T follicular helper cell (primary cell): ENCODE data around the gene DPH2.

Experiments
- DNase-seq: peaks from one replicate; pipeline ENCODE4 v3.0.0-alpha.2; 2020; ENCODE audit warnings: low read depth

DPH2 gene

DNA sequence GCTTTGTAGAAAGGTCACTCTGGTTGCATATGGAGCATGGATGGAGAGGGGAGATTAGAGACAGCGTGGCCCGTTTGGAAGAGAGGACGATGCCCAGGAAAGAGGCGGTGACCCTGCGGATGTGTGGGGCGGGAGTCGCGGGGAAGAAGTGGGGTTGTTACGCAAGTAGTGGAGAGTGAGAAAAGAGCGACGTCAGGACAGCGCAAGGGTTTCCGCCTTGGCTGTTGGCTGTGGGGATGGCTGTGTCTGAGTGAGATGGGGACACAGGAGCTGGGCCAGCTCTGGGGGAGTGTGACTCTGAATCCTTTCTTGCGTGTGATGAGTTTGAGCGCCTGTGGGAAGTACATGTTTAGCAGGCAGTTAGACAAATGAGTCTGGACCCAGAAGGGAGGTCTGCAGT lies 13.0 kb downstream of the DPH2 start:
- DNase-seq, result no peak

DNA sequence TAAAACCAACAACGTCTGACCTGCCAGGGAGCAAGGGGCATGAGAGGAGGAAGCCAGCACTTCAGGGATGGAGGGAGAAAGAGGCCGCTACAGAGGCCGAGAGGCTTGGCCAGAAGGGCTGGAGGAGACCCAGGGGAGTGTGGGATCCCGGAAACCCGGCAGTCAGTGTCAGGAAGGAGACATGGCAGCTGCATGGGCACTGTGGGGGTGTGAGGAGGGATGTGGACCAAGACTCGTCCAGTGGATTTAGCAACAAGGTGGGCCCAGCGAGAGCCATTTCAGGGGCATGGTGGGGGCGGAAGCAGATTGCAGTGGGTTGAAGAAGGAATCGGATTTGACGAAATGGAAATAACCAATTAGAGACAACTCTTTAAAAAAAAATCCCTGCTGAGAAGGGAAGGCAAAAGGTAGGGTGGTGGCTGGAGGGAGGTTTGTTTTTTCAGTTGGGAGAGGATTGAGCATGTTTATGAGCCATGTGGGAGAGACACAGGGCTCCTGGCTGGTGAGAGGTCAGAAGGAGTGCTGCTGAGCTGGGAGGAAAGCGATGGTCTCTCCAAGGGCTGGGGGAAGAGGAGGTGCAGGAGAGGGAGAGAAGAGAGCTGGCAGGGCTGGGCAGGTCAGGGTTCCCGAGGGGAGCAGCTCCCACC lies 13.6 kb downstream of the DPH2 start:
- no peak for DNase-seq

DNA sequence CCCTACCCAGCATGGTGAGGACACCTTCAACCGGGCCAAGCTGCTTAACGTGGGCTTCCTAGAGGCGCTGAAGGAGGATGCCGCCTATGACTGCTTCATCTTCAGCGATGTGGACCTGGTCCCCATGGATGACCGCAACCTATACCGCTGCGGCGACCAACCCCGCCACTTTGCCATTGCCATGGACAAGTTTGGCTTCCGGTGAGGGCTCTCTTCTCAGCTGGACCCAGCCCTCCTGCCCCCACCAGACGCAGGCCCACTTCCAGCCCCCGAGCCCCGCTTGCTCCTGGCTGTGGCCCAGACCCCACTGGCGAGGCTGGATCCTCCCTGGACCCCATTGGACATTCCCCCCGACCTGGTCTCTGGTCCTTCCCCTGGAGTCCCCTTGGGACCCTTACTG lies 15.0 kb downstream of the DPH2 start:
- DNase-seq, result no peak

DNA sequence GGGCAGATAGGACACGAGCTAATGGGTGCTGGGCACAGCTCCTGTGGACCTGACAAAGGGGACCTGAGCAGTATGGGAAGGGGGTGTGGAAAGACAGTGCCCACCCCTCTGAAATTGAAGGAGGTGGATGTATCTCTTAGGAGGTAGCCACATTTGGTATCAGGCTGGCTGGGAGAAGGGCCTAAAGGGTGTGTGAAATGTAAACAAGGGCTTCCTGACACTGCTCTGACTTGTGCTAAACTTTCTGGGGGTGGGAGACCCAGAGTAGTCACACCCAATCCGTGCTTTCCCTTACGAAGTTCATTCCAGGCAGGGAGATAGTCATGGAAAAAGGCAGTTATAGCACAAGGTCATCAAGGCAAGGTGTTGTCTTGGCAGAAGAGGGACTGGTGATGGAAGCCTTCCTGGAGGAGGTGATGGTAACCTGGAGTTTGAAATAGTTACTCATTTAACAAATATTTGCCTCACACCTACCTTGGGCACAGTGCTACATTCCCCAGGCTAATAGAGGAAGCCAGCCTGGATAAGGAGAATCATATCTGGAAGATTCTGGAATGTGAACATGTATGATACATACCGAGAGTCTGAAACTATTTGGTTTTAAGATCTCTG lies 16.3 kb downstream of the DPH2 start:
- no peak for DNase-seq

DNA sequence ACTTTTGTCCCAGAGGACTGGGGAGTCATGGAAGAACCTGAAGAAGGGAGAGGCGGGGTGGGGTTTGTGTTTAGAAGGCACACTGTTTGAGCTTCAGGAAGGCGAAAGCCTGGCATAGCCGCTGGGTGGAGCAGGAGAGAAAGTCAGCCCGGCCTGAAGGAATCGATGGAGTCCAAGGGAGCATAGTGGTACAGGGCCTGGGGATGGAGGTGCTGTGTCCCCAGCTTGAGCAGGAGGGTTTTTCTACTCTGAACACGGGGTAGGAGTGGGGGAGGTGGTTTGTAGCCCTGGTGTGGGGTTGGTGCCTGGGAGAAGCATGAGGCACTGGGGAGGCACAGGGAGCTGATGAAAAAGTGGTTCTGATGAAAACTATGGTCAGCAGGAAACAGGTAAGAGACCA lies 16.9 kb downstream of the DPH2 start:
- no peak for DNase-seq

DNA sequence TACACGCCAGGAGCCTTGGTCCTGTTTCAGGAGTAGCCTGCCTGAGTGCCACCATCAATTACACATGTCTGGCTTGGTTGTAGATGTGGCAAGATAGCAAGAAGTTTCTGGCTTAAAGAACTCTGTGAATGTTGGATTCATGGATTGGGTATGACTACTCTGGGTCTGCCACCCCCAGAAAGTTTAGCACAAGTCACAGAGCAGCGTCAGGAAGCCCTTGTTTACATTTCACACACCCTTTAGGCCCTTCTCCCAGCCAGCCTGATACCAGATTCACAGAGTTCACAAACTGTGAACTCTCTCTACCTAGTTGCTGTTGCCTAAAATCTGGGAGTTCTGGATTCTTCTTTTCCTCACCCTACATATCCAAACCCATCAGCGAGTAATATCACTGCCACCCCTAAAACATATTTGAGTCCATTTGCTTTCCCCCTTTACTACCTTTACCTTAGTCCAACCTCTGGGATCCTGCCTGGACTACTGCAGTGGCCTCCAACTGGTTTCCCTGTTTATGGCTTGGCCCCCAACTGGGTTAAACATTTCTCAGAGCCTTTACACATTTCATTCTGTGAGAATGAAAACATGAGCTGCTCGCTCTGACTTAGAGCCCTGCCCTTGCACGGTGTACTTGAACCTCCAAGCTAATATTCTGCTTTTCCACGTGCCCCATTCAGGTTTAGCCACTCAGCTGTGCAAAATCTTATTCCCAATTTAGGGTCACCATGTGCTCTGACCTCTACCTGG lies 17.5 kb downstream of the DPH2 start:
- DNase-seq, result no peak

DNA sequence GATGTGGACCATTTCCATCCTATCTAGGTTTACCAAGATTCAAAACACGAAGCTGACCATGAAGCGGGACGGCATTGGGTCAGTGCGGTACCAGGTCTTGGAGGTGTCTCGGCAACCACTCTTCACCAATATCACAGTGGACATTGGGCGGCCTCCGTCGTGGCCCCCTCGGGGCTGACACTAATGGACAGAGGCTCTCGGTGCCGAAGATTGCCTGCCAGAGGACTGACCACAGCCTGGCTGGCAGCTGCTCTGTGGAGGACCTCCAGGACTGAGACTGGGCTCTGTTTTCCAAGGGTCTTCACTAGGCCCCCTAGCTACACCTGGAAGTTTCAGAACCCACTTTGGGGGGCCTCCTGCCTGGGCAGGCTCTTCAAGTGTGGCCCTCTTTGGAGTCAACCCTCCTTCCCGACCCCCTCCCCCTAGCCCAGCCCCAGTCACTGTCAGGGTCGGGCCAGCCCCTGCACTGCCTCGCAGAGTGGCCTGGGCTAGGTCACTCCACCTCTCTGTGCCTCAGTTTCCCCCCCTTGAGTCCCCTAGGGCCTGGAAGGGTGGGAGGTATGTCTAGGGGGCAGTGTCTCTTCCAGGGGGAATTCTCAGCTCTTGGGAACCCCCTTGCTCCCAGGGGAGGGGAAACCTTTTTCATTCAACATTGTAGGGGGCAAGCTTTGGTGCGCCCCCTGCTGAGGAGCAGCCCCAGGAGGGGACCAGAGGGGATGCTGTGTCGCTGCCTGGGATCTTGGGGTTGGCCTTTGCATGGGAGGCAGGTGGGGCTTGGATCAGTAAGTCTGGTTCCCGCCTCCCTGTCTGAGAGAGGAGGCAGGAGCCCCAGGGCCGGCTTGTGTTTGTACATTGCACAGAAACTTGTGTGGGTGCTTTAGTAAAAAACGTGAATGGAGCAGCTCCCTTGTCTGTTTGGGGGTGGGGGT lies 20.7 kb downstream of the DPH2 start:
- no peak for DNase-seq

DNA sequence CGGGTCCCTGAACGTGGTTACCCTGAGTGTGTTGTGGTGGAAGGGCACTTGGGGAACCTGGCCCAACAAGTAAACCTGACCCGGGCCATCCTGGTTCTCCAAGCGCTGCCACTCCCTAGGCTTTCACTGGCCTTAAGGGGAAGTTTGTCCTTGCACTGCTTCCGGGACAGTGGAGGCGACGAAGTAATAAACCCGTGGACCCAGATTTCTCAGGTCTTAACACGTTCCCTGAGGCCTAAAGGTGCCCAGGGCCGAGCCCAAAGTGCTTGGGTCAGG lies 21.3 kb downstream of the DPH2 start:
- no peak for DNase-seq

DNA sequence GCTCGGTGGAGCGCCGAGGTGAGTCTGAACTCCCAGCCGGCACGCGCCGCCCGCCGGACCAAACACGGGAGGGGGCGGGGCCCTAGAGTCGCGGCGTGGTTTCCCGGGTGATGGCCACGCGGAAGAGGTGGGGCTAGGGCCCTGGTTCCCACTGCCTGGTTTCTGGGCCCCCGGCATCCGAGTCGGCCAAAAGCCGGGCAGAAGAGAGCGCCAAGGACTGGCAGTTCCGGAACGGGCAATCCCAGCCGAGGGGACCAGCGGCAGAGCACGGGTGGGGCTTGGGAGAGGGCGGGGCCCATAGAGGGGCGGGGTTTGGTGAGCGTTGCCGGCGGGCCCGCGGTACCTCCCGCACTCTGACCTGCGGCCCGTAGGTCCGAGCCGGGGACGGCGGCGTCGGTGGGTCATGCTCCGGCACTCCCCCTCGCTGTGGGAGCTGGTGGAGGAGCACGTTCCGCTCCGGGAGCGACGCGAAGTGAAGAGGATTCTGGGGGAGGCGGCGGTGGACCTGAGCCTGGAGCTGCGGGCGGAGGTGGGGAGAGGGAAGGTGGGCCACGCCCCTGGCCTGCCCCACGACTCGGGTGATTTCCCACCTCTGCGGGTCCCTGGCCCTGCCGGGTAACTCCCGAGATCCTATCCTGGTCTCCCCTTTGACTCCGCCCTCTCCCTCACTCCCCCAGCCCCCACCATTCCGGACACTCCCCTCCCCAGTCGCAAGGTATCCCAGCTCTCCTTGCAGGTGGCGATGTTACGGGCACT lies 21.8 kb downstream of the DPH2 start, which contains the start of gene CCDC24:
Gene CCDC24 (plus strand): TSS at position 124 of the 756 bp plus-strand sequence. CDS start 280 bp downstream, at position 404.
- DNase-seq, result peak; percentile 61

DNA sequence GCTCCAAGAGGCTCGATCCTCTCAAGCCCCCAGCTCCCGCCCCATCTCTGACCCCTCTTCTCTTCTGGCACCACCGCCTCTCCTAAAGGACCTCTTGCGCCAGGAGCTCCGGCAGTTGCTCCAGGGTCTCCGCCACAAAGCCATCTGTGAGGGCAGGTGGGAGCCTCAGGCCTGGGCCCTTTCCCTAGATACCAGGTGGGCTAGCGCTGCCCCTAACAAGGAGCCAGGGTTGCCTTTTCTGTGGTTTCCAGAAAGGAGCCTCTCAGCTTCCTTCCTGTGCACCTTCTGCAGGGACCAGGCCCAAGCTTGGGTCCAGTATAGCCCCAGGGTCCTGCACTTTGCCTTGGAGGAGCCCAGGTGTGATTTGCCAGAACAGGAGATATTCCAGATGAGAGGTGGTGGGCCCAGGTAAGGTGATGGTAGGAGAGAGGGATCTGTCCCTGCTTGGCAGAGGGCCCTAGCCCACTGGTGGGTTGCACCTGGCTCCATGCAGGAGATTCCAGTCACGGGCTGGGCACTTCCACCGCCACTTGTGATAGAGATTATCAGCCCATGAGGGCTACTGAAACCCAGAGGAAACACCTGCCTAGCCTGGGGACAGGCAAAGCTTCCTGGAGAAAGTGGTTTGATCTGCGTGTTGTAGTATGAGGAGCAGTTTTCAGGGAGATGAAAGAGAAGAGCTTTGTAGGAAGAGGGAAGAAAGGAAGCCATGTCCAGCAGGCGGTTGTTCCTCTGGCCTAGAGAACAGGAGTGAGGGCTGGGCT lies 22.6 kb downstream of the DPH2 start:
- DNase-seq, result no peak

DNA sequence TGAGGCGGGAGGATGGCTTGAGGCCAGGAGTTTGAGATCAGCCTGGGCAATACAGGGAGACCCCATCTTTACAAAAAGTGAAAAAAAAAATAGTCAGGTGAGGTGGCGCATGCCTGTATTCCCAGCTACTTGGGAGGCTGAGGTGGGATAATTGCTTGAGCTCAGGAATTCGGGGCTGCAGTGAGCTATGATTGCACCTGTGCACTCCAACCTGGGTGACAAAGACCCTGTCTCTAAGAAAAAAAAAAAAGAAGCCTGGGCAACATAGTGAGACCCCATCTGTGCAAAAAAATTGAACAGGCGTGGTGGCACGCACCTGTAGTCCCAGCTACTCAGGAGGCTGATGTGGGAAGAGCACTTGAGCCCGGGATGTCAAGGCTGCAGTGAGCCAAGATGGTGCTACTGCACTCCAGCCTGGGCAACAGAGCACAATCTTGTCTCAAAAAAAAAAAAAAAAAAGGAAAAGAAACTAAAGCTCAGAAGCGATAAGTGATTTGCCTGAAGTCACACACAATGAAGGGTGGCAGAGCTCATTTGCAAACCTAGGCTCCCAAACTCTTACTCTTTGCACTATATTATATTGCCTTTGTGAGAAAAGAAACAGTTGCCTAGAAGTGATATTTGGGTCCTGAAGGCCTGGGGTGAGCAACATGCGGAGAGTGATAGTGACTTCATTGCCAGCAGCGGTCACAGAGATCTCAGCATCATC lies 23.6 kb downstream of the DPH2 start:
- no peak for DNase-seq

DNA sequence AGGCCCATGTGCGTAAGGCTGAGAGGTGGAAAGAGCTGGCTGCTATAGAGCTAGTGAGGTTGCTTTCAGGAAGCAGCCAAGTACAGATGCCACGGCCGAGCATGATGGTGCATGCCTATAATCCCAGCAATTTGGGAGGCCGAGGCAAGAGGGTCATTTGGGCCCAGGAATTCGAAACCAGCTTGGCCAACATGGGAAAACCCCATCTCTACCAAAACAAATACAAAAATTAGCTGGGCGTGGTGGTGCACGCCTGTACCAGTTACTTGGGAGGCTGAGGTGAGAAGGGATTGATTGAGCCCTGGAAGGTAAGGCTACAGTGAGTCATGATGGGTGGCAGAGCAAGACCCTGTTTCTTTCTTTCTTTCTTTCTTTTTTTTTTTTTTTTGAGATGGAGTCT lies 24.3 kb downstream of the DPH2 start:
- no peak for DNase-seq

DNA sequence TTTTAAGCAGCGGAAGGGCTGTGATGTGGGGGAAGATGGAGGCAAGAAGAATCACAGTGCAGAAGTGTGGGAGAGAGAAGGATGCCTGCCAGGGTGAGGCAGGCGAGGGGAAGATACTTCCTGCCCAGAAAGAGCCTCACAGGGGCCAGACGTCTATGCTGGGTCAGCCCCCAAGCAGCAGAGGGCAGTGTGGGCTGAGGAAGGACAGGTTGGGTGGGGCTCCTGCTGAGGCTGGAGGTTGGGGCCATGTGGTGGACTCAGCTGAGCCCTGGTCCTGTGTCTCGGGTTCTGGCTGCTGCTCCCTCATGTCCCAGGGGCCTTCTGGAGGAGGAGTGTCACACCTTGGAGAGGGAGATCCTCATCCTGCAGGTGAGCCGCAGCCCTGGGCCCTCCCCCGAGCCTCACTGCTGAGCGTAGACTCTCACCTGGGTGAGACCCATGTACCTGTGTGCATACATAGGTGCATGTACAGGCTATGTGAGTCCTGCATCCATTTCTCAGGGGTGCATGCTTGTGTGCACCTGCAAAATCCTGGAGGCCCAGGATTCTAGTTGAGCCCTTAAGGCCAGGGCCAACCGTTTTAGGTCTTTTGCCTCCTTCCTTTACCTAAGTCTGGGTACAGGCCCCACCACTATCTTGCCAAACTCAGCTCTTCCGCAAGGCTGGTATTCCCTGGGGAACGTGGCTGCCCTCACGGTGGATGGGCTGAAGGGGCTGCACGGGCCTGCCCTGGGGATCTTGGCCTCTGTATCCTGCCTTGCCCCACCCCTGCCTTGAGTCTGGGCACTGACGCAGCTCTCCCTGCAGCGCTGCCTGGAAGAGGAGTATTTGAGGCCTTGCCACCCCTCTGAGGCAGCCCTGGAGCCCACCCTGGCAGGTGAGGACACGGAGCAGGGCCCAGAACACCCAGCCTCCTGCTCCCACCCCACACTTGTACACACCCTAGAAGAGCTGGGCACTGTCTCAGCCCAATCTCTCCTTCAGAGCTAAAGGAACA lies 25.3 kb downstream of the DPH2 start:
- no peak for DNase-seq

DNA sequence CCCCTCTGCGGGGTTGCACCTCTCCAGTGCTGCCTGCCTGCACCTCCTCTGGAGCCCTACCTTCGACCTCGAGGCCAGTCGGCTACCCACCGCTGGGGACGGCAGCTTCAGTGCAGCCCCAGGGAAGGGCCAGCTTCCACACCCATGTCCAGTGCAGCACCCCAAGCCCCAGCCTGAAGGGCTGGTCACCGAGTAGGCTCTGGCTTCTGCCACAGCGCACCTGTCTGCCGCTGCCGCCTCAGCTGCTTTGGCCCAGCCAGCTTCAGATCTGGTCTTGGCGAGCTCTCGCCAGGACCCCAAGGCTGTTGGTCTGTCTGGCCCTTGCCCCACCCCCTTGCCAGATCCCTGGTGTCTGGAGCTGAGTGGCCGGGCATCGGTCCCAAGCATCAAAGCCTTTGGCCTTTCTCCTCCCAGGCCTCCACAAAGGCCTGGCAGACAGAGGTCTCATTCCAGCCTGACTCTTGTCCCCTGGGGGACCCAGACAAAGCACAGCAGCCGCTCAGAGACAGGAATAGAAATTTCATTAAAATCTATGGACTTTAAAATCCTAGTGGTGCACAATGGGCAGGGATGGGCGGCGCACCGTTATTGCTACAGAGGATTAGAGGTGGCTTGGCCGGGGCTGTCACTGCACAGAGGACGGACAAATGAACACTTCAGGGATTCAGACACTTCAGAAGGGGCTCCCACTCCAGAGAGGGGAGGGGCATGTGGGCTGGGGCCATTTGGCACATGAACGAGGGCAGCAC lies 26.3 kb downstream of the DPH2 start:
- DNase-seq, result no peak

DNA sequence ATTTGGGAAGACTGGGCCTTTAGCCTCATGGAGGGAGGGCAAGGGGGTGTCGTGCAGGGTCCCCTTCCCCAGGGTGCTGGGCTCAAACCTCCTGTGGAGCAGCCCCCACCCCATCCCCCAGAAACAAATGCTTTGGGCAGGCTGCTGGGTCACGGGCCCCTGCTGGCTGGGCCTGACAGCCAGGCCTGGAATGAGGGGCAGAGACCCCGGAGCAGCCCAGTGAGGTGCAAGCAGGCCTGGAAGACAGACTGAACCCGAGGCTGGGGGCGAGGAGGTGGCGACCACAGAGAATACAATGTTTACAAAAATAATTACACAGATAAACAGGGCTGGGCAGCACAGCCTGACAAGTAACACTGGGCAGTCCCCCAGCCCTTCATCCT lies 26.9 kb downstream of the DPH2 start:
- DNase-seq, result no peak

DNA sequence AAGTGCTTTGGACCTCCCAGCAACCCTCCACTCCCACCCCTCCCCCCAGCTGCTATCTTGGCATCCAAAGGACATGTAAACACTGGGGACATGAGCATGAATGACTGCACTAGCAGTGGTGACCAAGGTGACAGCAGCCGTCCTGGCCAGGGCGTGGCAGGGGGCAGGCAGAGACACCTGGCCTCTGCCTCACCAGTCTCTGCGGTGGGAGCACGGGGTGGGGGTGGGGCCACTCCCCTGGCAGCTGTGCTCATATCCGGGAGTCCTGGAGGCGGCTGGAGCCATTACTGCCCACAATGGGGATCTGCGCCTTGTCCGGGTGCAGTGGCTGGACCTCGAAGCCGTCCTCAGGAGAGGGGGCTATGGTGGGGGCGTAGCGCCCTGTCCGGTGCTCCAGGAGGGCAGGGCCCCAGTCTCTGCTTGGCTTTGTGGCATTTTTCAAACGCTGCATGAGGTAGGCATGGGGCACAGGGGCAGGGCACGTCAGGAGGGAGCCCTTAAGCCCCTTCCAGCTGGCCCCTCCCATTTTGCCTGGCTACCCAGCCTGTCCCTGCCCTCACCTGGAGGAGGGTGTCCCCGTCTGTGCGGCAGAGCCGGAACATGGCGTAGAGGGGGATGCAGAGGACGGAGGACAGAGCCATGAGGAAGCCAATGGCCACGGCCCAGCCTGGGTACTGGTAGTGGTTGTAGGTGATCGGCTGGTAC lies 27.6 kb downstream of the DPH2 start:
- no peak for DNase-seq

DNA sequence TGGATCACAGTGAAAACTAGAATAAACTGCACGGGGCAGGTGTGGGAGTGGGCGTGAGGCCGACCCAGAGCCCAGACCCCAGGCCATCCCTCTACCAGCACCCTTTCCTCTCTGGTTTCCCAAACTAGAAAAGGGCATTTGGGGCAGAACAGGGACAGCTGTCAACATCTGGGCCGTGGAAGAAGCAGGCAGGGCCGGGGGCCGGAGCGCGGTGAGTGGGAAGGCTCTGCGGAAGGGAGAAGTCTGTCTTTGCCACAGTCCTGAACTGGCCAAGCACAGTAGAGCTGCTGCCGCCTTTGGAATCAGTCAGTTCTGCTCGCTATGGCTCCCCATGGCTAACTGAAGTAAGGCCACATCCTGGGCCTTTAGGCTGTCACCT lies 28.2 kb downstream of the DPH2 start:
- DNase-seq, result no peak

DNA sequence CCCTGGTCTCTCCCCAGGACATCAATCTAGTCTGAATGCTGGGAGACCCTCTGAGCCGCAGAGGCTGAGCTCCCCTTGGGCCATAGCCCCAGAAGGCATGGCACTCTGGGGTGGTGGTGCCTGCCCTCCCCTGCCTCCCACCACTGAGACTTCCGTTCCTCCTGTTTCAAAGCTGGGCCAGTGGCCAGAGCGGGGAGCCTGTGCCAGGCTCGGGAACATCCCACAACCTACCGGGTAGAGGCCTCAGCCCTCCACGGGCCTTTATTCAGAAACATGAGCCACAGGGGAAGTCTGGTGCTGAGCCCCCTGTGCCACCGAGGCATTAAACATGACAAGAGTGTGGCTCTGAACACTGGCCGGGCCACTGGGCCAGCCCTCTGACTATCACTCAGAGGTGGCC lies 29.6 kb downstream of the DPH2 start:
- no peak for DNase-seq
